Pulmonary artery endothelial cell (primary cell): ENCODE results near the gene DPM3. TPM values are rescaled to one million over a fixed set of nuclear protein-coding genes. Genes with fewer than 3 reads are reported as not detected.
"Not testable (repeated sequence)": the region's sequence is repeated elsewhere in the genome, so short reads cannot be mapped to it uniquely, and the experiment has no call there.

ENCODE experiments used
- DNase-seq: peaks from one replicate; pipeline ENCODE4 v3.0.0-alpha.2; 2011; ENCODE audit warnings: low read depth, low spot score
- total RNA-seq: library from RNA; depleted of rRNA; stranded (reverse); fragments of >200 nt; gene quantifications from 2 replicates; pipeline ENCODE4 v1.2.3, GENCODE V29; 2014

The DPM3 gene
- total RNA-seq, 1 donor from 2014 or later: 31.1 TPM

DNA sequence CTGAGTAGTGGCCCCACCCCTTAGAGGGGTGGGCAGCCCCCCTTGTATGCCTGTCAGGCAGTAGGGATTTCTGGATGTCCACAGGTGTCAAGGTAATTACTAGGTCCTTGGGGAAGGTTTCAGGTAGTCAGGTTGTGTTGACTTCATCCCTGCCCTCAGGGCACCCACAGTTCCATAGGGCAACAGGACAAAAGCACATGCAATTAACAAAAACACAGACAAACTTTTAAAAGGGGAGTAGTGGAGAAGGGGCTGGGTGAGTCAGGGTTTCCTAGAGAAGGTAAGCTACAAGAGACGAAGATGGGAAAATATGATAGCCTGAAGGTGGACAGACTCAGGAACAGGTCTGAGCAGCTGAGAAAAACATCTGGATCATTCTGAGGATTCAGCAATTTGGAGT, 18.7 kb upstream of the DPM3 start:
- DNase-seq: no peak

DNA sequence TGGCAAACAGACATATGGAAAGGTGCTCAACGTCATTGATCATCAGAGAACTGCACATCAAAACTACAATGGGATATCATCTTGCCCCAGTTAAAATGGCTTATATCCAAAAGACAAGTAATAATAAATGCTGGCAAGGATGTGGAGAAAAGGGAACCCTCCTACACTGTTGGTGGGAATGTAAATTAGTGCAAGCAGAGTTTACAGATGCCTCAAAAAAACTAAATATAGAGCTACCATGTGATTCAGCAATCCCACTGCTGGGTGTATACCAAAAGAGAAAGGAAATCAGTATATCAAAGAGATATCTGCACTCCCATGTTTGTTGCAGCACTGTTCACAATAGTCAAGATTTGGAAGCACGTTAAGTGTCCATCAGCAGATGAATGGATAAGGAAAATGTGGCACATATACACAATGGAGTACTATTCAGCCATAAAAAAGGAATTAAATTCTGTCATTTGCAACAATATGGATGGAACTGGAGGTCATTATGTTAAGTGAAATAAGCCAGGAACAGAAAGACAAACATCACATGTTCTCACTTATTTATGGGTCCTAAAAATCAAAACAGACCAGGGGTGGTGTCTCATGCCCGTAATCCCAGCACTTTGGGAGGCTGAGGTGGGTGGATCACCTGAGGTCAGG, 15.8 kb upstream of the DPM3 start:
- DNase-seq: not testable (repeated sequence)

DNA sequence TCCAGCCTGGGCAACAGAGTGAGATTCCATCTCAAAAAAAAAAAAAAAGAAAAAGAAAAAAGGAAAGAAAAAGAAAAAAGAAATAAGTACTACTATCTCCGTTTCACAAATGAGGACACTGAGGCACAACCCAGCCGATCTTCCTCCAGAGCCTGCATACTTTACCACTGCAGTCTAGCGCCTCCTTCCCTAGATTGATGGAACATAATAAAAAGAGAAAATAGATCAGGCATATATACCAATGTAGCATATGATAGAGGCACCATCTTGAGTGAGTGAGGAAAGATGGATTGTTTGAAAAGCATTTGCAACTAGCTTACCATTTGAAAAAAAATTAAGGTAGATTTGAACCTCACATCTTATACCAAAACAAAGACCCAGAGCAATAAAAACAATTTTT, 5.2 kb upstream of the DPM3 start:
- no peak for DNase-seq

DNA sequence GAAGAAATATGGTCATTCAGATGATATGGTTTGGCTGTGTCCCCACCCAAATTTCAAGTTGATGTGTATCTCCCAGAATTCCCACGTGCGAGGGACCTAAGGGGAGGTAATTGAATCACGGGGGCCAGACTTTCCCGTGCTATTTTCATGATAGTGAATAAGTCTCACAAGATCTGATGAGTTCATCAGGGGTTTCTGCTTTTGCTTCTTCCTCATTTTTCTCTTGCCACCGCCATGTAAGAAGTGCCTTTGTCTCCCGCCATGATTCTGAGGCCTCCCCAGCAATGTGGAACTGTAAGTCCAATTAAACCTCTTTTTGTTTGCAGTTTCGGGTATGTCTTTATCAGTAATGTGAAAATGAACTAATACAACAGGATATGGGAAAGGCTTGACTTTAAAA, 1.4 kb upstream of the DPM3 start:
- DNase-seq: no peak

DNA sequence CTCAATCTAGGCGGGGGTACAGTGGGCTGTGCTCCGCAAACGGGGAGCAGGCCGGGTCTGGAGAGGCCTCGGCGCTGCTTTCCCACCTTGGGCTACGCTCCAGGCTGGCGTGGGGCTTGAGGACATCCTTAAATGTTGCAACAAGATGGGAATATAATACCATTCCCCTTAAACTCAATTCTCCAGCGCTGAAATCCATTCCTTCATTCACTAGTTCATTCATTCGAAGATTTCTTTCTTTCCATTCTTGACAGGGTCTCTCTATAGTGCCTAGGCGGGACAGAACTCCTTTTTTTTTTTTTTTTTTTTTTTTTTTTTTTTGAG, 261 bp upstream of the DPM3 start:
- no peak for DNase-seq

DNA sequence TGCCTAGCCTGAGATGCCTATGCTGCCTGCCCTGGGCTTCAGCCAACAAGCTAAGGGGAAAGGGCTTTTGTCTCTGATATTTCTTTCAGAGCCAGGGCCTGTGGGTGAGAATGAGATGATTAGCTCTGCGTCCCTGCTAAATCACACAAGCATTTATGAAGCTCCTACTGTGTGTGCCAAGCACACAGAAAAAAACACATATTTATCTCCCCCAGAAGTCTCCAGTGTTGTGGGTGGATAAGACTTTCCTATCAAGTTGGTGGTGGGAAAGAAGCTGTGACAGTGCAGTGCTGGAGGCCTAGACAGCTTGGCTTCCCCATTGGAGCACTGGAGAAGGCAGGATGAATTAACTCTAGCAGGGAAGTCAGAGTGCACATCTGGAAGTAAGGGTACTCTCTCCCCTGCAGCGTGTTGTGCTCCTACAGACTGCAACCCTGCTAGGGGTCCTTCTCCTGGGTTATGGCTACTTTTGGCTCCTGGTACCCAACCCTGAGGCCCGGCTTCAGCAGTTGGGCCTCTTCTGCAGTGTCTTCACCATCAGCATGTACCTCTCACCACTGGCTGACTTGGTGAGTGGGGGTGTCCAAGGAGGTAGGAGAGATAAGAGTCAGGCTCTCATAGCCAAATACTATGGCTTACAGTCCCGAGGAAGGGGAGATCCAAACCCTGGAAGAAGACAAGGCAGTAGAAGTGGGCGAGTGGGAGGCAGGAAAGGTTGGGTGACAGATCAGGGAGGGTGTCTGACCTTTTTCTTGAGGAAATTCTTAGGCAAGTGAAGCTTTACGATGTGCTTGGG, 3.0 kb downstream of the DPM3 start:
- no peak for DNase-seq

DNA sequence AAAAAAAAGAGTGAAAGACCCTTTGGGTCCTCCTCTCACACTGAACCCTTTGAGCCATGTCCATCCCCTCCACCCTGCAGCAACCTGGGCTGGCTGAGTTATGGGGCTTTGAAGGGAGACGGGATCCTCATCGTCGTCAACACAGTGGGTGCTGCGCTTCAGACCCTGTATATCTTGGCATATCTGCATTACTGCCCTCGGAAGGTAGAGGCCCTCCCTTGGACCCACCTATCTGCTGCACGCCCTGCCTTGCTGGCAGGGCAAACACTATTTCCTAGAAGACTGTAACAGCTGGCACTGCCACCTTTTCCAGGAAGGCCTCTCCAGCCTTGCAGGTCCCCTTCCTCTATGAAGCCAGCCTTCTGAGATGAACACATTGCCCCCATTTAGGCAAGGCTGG, 3.6 kb downstream of the DPM3 start:
- no peak for DNase-seq

DNA sequence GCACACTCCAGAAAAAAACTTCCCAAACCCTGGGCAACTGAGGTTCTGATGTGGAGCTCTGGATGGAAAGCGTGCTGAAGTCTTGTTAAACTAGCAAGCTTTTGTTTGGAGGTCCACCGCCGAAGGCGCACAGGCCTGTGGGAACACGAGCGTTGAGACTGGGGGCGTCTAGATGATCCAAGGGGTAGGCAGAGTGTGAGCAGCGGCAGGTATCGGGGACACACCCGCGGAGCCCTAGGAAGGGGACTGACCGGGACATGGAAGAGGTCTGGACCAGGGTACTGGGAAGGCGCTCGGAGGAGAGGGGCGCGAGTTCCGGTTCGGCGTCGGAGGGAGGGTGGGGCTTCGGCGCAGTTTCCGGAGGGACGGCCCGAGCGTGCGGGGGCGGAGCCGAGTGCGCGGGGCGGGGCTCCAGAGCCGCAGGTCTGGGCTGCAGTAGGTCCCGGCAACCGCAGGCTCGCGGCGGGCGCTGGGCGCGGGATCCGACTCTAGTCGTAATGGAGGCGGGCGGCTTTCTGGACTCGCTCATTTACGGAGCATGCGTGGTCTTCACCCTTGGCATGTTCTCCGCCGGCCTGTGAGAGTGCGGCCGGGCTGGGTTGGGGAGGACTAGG, 4.8 kb downstream of the DPM3 start, which contains the start of gene SLC50A1:
Gene SLC50A1, plus strand, starts transcription at position 438 of the 614 bp plus-strand sequence. Its CDS starts 60 bp downstream, at position 498.
- DNase-seq: peak; percentile 79

DNA sequence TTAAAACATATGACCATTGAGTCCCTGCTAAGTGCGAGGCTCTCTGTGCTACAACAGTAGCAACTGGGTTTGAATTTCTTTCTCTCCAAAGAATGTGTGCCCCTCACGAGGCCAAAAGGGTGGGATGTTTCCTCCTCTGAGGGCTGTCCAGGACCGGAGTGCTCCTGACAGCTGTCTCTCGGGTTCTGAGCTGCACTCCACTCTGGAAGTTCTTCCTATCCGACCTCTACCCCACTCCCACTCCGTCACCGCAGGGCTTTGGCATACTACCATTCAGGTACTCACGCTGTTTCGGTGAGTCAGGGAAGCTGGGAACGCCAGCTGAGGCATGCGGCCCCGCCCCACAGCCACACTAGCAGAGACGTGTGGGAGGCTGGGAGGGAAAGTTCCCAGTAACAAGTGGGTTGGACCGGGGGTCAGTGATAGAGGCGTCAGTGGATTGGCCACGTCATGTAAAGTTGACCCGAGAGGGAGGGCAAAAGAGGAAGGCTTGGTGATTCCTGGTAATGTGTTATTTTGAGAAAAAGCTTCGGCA, 5.4 kb downstream of the DPM3 start:
- peak; percentile 89 for DNase-seq

DNA sequence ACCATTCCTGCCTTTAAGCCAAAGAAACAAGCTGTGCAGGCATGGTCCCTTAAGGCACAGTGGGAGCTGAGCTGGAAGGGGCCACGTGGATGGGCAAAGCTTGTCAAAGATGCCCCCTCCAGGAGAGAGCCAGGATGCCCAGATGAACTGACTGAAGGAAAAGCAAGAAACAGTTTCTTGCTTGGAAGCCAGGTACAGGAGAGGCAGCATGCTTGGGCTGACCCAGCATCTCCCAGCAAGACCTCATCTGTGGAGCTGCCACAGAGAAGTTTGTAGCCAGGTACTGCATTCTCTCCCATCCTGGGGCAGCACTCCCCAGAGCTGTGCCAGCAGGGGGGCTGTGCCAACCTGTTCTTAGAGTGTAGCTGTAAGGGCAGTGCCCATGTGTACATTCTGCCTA, 6.0 kb downstream of the DPM3 start:
- no peak for DNase-seq

DNA sequence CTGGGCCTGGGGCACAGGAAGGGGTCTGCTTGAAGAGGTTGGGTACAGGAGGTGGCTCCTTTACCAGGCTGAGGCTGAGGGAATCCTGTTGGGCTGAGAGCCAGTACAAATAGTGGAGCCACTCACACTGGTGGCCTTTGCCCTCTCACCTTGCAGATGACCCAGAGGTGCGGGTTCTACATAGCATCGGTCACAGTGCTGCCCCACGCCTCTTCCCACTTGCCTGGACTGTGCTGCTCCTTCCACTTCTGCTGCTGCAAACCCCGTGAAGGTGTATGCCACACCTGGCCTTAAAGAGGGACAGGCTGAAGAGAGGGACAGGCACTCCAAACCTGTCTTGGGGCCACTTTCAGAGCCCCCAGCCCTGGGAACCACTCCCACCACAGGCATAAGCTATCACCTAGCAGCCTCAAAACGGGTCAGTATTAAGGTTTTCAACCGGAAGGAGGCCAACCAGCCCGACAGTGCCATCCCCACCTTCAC, 6.5 kb downstream of the DPM3 start:
- DNase-seq: no peak

DNA sequence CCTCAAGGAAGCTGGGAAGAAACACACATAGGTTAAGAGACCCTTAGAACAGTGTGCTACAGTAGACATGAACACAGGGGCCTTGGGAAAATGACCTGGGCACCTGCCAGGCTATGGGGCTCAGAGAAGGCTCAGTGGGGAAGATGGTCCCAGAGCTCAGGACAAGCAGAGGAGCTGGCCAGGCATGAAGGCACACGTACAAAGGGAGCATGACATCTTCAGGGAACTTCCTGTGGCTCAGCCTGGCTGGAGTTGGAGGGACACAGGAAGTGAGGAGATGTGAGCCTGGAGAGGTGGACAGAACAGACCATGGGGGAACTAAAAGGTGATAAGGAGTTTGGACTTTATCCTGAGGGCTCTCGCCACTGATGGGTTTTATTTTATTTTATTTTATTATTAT, 8.5 kb downstream of the DPM3 start:
- no peak for DNase-seq

DNA sequence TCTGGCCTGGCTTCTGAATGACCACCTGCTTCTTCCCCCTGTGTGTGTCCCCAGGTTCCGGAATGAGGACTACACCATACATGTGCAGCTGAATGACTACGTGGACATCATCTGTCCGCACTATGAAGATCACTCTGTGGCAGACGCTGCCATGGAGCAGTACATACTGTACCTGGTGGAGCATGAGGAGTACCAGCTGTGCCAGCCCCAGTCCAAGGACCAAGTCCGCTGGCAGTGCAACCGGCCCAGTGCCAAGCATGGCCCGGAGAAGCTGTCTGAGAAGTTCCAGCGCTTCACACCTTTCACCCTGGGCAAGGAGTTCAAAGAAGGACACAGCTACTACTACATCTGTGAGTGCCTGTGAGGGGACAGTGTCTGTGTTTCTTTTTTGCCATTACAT, 9.0 kb downstream of the DPM3 start:
- no peak for DNase-seq

DNA sequence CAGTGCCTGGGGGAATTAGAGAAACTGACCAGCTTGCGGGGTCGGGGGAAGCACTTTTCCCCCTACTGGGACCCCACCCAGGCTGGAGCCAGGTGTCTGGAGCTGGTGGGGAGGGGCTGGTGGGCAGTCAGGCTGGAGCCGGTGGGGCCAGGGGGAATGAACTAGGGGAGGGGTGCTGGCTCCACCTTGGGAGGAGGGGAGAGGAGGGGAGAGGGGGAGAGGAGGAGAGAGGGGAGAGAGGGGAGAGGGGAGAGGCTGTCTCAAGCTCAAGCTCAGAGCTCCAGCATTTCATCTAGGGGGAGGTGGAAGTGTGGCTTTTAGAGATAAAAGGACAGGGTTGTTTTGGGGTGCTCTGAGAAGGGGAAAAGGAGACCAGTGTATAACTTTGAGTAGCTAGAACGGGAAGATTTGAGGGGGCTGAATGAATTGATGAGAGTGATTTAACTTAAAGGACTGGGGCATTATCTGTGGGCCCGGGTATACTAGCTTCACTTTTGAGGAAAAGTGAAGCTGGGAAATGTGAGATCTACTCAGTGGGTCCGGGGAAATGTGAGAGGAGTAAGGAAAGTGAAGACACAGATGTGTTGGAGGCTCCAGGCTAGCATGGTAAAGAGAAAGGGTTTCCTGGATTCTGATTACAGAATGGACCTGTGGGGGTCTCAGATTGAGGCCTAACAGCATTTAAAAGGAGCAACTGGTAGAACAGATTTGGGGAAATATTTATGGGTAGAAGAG, 9.9 kb downstream of the DPM3 start:
- no peak for DNase-seq

DNA sequence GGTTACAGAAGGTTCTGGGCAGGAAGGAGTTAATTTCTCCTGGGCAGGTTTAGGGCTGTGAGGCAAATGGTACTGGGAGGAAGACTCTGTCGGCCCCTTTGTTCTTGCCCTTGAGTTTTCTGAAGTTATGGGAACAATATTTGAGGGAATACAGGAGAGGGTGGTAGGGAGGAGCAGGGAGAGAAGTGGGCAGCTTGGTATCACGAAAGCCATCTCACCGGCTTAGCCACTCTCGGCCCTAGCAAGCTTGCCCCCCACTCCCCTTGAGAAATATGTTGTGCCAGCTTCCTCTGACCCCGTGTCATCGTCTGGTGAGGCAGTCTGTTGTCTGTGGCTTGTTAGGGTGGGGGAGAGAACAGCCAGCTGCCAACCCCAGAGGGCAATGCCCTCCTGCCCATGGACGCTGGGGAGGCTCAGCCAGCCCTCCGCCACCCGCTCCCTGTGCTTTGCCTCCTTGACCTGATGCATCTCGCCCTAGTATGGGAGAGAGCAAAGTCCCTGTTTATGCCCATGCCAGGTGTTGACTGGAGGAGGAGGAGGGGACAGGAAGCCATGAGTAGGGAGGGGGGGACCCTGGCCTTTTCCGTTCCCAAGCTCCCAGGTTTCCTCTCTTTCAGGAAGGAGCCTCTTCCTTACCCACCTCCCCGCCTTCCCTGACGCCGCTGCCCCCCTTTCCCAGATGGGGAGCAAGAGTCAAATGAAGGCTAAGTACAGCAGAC, 11.4 kb downstream of the DPM3 start:
- no peak for DNase-seq

DNA sequence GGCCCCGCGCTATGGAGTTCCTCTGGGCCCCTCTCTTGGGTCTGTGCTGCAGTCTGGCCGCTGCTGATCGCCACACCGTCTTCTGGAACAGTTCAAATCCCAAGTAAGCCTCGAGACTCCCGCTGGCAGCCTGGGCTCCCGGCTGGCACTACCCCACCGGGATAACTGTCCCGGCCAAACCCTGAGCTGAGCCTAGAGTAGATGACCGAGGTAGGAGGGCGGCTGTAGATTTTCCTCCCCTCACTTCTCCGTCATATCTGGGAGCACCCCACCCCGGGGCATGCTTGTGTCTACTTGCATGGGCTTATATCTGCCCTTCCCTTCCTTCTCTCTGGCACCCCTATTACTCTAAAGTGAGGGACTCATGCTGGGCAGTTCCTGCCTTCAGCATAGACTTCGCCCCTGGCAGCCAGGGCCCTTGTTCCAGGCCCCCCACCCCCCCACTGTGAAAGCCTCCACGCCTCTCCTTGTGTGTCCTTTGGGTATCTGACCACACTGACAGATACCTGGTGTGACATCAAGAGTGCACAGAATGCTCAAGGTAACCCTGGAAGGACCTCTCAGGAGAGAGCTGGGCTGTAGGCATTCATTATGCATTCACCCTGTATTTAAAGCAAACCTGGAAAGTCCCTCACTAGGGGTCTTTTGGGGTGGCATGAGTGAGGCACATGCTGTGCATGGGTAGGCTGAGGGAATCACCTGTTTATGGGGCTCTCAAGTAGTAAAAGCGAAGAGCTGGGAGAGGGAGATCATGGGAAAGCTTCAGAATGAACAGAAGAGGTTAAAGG, 12.2 kb downstream of the DPM3 start:
- no peak for DNase-seq

DNA sequence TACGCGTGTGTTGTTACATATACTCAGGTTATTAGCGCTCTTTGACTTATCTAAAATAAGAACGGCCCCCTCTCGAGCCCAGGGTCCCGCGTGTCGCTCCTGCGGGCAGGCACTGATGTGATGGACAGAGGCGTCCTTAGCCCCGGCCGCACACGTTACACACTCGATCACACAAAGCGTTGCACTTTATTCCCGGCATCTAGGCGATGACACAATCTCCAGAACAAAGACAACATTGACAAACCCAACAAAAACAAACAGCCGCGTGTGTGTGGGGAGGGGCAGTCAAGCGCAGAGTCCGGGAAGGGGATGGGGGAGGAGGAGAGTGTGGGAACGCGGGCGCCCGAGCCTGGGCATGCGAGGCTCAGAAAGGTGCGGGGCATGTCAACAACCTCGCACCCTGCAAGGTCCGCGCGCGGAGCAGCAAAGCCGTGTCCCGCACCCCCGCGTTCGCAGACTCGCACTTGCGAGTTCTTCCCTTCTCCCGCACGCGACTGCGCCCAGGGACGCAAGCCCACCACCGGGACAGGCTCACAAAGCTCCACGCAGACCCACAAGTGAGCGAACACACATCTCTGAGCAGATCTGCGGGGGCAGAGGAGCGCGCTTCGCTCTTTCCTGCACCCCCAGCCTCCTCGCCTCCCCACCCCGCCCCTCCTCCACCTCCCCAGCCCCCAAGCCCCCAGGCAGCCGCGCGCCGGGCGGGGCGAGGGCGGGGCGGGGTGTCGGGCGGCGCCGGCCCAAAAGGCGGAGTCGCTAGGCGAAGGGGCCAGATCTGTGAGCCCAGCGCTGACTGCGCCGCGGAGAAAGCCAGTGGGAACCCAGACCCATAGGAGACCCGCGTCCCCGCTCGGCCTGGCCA, 13.0 kb downstream of the DPM3 start, which contains the start of gene EFNA1:
Gene EFNA1, plus strand, starts transcription at position 772 of the 862 bp plus-strand sequence. CDS start 102 bp downstream, outside the sequence.
- DNase-seq: peak; percentile 78

DNA sequence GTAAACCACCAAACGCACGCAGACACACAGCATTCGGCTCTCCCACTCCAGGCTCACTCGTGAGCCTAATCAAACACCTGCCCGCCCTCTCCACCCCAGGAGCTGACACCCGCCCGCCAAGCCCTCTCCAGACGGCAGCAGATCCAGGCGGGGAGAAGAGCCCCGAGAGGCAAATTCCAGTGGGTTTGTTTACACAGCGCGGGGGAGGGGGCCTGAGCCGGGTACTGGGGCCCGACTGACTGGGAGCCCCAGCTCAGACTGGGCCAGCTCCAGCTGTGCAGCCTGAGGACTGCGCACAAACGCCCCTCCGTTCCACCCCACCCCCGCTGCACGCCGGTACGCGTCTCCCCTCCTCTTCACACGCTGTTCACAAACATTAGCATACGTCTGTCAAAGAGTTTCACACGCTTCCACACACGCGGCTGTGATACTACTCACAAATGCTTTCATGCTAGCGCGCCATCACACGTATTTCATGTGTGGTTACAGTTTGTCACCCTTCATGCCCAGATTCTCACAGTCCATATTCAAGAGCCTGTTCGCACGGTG, 13.7 kb downstream of the DPM3 start:
- DNase-seq: no peak
